Effector memory CD4-positive, alpha-beta T cell (primary cell): ENCODE data around the gene AQP12B.

Source experiments
- DNase-seq, 3 donors: peaks; one replicate each; pipeline ENCODE4 v3.0.0-alpha.2; 2020
- H3K27ac ChIP-seq: 2 replicates; pipeline ENCODE4 v1.7.0; 2013; ENCODE audit warnings: mild to moderate bottlenecking, low read length, moderate library complexity; ENCODE audit not compliant: insufficient read depth, poor library complexity, severe bottlenecking
- H3K27me3 ChIP-seq: replicated peaks from 2 replicates; pipeline ENCODE4 v1.7.0; 2013; ENCODE audit warnings: mild to moderate bottlenecking, low read length; ENCODE audit not compliant: insufficient read depth, control insufficient read depth, poor library complexity, severe bottlenecking
- H3K36me3 ChIP-seq: 2 replicates; pipeline ENCODE4 v1.7.0; 2013; ENCODE audit warnings: mild to moderate bottlenecking, low read length, moderate library complexity; ENCODE audit not compliant: control insufficient read depth, insufficient read depth
- H3K4me1 ChIP-seq: 2 replicates; pipeline ENCODE4 v1.7.0; 2013; ENCODE audit warnings: low read length, mild to moderate bottlenecking; ENCODE audit not compliant: control insufficient read depth, insufficient read depth, poor library complexity, severe bottlenecking
- H3K4me3 ChIP-seq: 2 replicates; pipeline ENCODE4 v1.7.0; 2013; ENCODE audit warnings: low read length, low read depth, mild to moderate bottlenecking; ENCODE audit not compliant: insufficient read depth, poor library complexity, severe bottlenecking
- H3K9me3 ChIP-seq: 2 replicates; pipeline ENCODE4 v1.7.0; 2013; ENCODE audit warnings: mild to moderate bottlenecking, low read length, moderate library complexity; ENCODE audit not compliant: control insufficient read depth

The AQP12B gene

GRCh38 chr2:240711296-240711695, 28.6 kb upstream of the AQP12B start:
- no peaks in the 10 kb centered on the region for H3K9me3 ChIP-seq
- H3K4me1 ChIP-seq: no peaks in the 10 kb centered on the region
- no peaks in the 10 kb centered on the region for H3K27me3 ChIP-seq
- H3K27ac ChIP-seq: no peak overlapping the region
- no peak overlapping the region for H3K4me3 ChIP-seq
- DNase-seq: no peak
- no peaks in the 10 kb centered on the region for H3K36me3 ChIP-seq

- no peaks in the 10 kb centered on the region for H3K9me3 ChIP-seq
- no peaks in the 10 kb centered on the region for H3K36me3 ChIP-seq
- H3K4me3 ChIP-seq: no peak overlapping the region
- H3K4me1 ChIP-seq: peaks cover 14% of the 10 kb centered on the region
- no peak for DNase-seq
- no peak overlapping the region for H3K27ac ChIP-seq
- no peaks in the 10 kb centered on the region for H3K27me3 ChIP-seq
These were observed 25.8 kb upstream of the AQP12B start for GRCh38 chr2:240708457-240708856.

DNA sequence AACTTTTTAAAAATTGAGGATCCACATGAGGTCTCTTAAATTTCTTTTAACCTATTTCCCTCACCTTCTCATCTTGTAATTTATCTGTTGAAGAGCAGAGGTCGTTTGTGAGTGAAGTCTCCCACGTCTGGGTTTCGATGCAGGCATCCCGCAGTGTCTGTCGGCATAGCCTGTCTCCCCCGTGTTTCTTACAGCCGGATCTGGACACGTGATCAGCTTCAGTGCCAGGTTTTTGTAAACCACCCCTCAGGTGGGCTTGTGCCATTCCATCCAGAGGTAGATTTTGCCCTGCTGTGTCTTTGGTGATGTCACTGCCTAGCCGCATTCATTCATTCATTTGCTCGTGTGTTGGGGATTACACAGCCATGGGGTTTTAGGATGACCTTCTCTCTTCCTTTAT, 25.1 kb upstream of the AQP12B start:
- H3K36me3 ChIP-seq: no peaks in the 10 kb centered on the region
- no peaks in the 10 kb centered on the region for H3K9me3 ChIP-seq
- H3K4me3 ChIP-seq: no peak overlapping the region
- peaks cover 14% of the 10 kb centered on the region for H3K4me1 ChIP-seq
- H3K27me3 ChIP-seq: no peaks in the 10 kb centered on the region
- no peak overlapping the region for H3K27ac ChIP-seq
- no peak for DNase-seq

GRCh38 chr2:240707043-240707756, 24.5 kb upstream of the AQP12B start:
- no peaks in the 10 kb centered on the region for H3K27me3 ChIP-seq
- no peaks in the 10 kb centered on the region for H3K36me3 ChIP-seq
- H3K9me3 ChIP-seq: no peaks in the 10 kb centered on the region
- H3K4me1 ChIP-seq: peaks cover 14% of the 10 kb centered on the region
- no peak overlapping the region for H3K27ac ChIP-seq
- DNase-seq: no peak
- H3K4me3 ChIP-seq: no peak overlapping the region

DNA sequence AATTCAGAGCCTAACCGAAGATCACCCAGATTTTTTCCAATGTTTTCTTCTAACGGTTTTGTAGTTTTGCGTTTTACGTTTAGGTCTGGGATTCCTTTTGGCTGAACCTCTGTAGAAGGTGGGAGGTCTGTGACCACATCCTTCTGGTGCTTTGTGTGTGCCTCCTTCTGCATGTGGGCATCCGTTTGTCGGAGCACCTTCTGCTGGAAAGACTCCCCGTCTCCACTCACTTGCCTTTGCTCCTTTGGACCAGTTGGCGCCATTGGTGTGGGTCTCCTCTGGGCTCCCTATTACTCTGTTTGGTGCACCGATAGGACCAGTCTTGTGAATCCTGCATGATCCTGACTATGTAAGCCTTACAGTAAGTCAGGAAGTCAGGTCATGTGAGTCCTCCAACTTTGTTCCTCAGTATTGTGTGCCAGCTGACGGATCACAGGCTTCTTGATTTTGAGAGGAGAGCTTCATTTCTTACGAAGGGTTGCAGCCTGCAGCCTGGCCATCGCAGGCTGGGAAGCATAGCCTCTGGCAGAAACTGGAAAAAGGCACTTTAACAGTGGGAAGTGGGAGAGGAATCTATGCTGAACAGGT, 22.6 kb upstream of the AQP12B start:
- Histone ChIP-seq H3K9me3 (no peaks in the 10 kb centered on the region), H3K4me3 (no peak overlapping the region), H3K27me3 (no peaks in the 10 kb centered on the region), H3K27ac (no peak overlapping the region), H3K4me1 (peaks cover 14% of the 10 kb centered on the region), H3K36me3 (no peaks in the 10 kb centered on the region)
- DNase-seq: no peak

- H3K36me3 ChIP-seq: no peaks in the 10 kb centered on the region
- no peak overlapping the region for H3K27ac ChIP-seq
- no peaks in the 10 kb centered on the region for H3K27me3 ChIP-seq
- peaks cover 14% of the 10 kb centered on the region for H3K4me1 ChIP-seq
- no peaks in the 10 kb centered on the region for H3K9me3 ChIP-seq
- H3K4me3 ChIP-seq: no peak overlapping the region
- DNase-seq: no peak
These were observed 22.0 kb upstream of the AQP12B start for GRCh38 chr2:240704651-240705050.

- H3K36me3 ChIP-seq: no peaks in the 10 kb centered on the region
These were observed 21.0 kb upstream of the AQP12B start for GRCh38 chr2:240703417-240704341.

GRCh38 chr2:240702640-240703011, 19.9 kb upstream of the AQP12B start:
- Histone ChIP-seq H3K36me3 (no peaks in the 10 kb centered on the region), H3K4me3 (no peak overlapping the region), H3K27me3 (no peaks in the 10 kb centered on the region), H3K27ac (no peak overlapping the region), H3K9me3 (no peaks in the 10 kb centered on the region), H3K4me1 (peaks cover 14% of the 10 kb centered on the region)
- DNase-seq: no peak

More at GRCh38 chr2:240703417-240704341, 21.0 kb upstream of the AQP12B start:
- H3K4me3 ChIP-seq: no peak overlapping the region
- H3K27me3 ChIP-seq: no peaks in the 10 kb centered on the region
- no peak overlapping the region for H3K27ac ChIP-seq
- no peak for DNase-seq
- H3K9me3 ChIP-seq: no peaks in the 10 kb centered on the region
- H3K4me1 ChIP-seq: peaks cover 14% of the 10 kb centered on the region

DNA sequence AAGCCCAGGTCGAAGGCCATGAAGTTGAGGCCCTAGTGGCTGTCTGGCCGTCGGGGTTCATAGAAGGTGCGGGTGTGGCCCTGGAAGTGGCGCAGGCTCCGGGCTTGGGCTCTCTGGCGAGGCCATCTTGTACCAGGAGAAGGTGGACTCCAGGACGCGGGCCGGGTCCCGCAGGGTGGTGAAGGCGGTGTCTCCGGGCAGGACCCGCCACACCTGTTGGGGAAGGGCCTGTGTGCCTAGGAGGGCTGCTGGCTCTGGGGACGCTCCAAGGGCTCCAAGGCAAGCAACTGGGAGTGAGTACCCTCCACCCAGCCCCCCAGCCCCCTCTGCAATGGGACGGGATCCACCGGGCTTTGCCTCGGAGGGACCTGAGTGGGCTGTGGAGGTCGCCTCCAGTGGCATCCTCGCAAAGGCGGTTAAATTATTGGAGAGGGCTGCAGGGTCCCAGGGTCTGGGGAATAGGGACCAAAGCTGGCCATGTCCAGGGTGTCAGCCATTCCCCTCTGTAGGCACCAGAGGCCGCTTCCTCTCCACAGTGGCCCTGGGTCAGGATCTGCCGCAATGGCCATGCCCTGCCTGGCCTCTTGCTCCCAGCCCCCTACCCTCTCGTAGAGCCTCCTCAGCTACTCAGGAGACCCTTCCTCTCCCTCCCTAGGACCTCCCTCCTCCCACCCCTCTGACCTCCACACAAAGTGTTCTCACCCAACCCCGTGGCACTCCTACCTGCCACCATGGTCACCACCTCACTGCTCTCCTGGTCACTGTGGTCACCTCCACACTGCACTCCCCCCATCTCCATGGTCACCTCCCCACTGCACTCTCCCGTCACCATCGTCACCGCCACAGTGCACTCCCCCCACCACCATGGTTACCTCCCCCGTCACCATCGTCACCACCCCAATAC, 19.3 kb upstream of the AQP12B start:
- H3K36me3 ChIP-seq: no peaks in the 10 kb centered on the region
- H3K27me3 ChIP-seq: no peaks in the 10 kb centered on the region
- no peaks in the 10 kb centered on the region for H3K9me3 ChIP-seq
- no peak overlapping the region for H3K27ac ChIP-seq
- DNase-seq: no peak
- H3K4me1 ChIP-seq: peaks cover 14% of the 10 kb centered on the region
- no peak overlapping the region for H3K4me3 ChIP-seq
